Smooth muscle cell (in vitro differentiated cells): ENCODE data around the gene MLLT11. TPM values are rescaled to one million over a fixed set of nuclear protein-coding genes. Genes with fewer than 3 reads are reported as not detected.

Source experiments
- DNase-seq: peaks from one replicate; lab custom pipeline; 2025; ENCODE audit not compliant: unreplicated experiment; lab: John Stamatoyannopoulos, UW
- H2AFZ ChIP-seq: fragments of 200-600 bp; sonication (generic); 2 replicates; pipeline ENCODE4 v1.6.0; 2016; ENCODE audit warnings: antibody characterized with exemption, low read depth, mild to moderate bottlenecking
- H3F3A ChIP-seq: fragments of 200-600 bp; sonication (generic); 2 replicates; pipeline ENCODE4 v1.6.0; 2017; ENCODE audit warnings: antibody characterized with exemption, low read depth
- H3K27ac ChIP-seq: fragments of 200-600 bp; sonication (generic); 2 replicates; pipeline ENCODE4 v1.5.1; 2016; ENCODE audit warnings: low read depth, mild to moderate bottlenecking
- H3K27me3 ChIP-seq: fragments of 200-600 bp; sonication (generic); 2 replicates; pipeline ENCODE4 v1.6.1; 2016; ENCODE audit warnings: low read depth, mild to moderate bottlenecking
- H3K36me3 ChIP-seq: fragments of 200-600 bp; sonication (generic); 2 replicates; pipeline ENCODE4 v1.5.1; 2016; ENCODE audit warnings: low read depth
- H3K4me1 ChIP-seq: fragments of 200-600 bp; sonication (generic); 2 replicates; pipeline ENCODE4 v1.5.1; 2016; ENCODE audit warnings: low read depth
- H3K4me2 ChIP-seq: fragments of 200-600 bp; sonication (generic); 2 replicates; pipeline ENCODE4 v1.6.0; 2016; ENCODE audit warnings: mild to moderate bottlenecking
- H3K4me3 ChIP-seq: fragments of 200-600 bp; sonication (generic); 2 replicates; pipeline ENCODE4 v1.5.1; 2016; ENCODE audit warnings: mild to moderate bottlenecking
- H3K79me2 ChIP-seq: fragments of 200-600 bp; sonication (generic); 2 replicates; pipeline ENCODE4 v1.6.0; 2016; ENCODE audit warnings: low read depth, mild to moderate bottlenecking
- H3K9ac ChIP-seq: fragments of 200-600 bp; sonication (generic); 2 replicates; pipeline ENCODE4 v1.6.0; 2016; ENCODE audit warnings: low read depth
- H3K9me3 ChIP-seq: fragments of 200-600 bp; sonication (generic); replicated peaks from 2 replicates; pipeline ENCODE4 v1.5.1; 2016; ENCODE audit warnings: low read depth
- H4K20me1 ChIP-seq: fragments of 200-600 bp; sonication (generic); 2 replicates; pipeline ENCODE4 v1.6.0; 2016; ENCODE audit warnings: low read depth
- WGBS: methylation state at CpG from one replicate; pipeline ENCODE4 v1.1.7; 2016; ENCODE audit warnings: low lambda C conversion rate; 5-methylcytosine and 5-hydroxymethylcytosine counted together
- polyA plus RNA-seq: library from polyadenylated mRNA; unstranded; fragments of >200 nt; fragmentation: Nextera tagmentation; extraction: Ambion mirVana; gene quantifications from 2 replicates; pipeline ENCODE4 v1.2.1, GENCODE V29; 2016
- total RNA-seq: library from RNA; depleted of rRNA; stranded (reverse); fragments of >200 nt; gene quantifications from 2 replicates; pipeline ENCODE4 v1.2.3, GENCODE V29; 2014
- TF ChIP-seq, protein P1 (sequence below): fragments of 200-600 bp; sonication (generic); IDR thresholded peaks from 2 replicates; pipeline ENCODE4 v1.5.1; 2017; ENCODE audit warnings: borderline replicate concordance, mild to moderate bottlenecking, antibody characterized with exemption; ENCODE audit not compliant: insufficient read depth, poor library complexity, severe bottlenecking

The MLLT11 gene
- total and polyA plus RNA-seq, 2 experiments from 2014 or later = 53.4 to 74.2 TPM

DNA sequence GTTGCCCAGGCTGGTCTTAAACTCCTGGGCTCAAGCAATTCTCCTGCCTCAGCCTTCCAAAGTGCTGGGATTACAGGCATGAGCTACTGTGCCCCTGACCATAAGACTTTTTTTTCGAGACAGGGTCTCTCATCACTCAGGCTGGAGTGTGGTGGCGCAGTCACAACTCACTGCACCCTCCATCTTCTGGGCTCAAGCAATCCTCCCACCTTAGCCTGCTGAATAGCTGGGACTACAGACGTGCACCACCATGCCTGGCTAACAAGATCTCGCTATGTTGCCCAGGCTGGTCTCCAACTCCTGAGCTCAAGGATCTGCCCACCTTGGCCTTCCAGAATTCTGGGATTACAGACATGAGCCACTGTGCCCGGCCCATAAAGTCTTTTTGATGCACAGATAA, 10.7 kb upstream of the MLLT11 start:
- Histone ChIP-seq H3K79me2 (peaks cover 3% of the 10 kb centered on the region), H3F3A (peaks cover 41% of the 10 kb centered on the region), H2AFZ (no peak overlapping the region), H3K9ac (no peak overlapping the region), H3K27me3 (no peaks in the 10 kb centered on the region), H4K20me1 (peaks cover 16% of the 10 kb centered on the region), H3K36me3 (peaks cover 9% of the 10 kb centered on the region), H3K4me1 (no peaks in the 10 kb centered on the region), H3K4me2 (peak overlapping the region; percentile 23), H3K4me3 (no peak overlapping the region), H3K27ac (no peak overlapping the region), H3K9me3 (no peaks in the 10 kb centered on the region)
- WGBS = 96% methylated on average over 5 of the region's 5 CpGs
- TF ChIP-seq, protein P1, sequence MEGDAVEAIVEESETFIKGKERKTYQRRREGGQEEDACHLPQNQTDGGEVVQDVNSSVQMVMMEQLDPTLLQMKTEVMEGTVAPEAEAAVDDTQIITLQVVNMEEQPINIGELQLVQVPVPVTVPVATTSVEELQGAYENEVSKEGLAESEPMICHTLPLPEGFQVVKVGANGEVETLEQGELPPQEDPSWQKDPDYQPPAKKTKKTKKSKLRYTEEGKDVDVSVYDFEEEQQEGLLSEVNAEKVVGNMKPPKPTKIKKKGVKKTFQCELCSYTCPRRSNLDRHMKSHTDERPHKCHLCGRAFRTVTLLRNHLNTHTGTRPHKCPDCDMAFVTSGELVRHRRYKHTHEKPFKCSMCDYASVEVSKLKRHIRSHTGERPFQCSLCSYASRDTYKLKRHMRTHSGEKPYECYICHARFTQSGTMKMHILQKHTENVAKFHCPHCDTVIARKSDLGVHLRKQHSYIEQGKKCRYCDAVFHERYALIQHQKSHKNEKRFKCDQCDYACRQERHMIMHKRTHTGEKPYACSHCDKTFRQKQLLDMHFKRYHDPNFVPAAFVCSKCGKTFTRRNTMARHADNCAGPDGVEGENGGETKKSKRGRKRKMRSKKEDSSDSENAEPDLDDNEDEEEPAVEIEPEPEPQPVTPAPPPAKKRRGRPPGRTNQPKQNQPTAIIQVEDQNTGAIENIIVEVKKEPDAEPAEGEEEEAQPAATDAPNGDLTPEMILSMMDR = no peak
- DNase-seq = no peak

GRCh38 chr1:151050051-151050688, 10.0 kb upstream of the MLLT11 start:
- 86% methylated on average over 2 of the region's 2 CpGs for WGBS
- no peaks in the 10 kb centered on the region for H3K4me1 ChIP-seq
- no peak for DNase-seq
- H3K9ac ChIP-seq = no peak overlapping the region
- no peaks in the 10 kb centered on the region for H3K9me3 ChIP-seq
- peak overlapping the region; percentile 32 for H3K27ac ChIP-seq
- H2AFZ ChIP-seq = no peak overlapping the region
- H3K79me2 ChIP-seq = peaks cover 9% of the 10 kb centered on the region
- peaks cover 9% of the 10 kb centered on the region for H3K36me3 ChIP-seq
- H3K27me3 ChIP-seq = no peaks in the 10 kb centered on the region
- H3K4me2 ChIP-seq = no peak overlapping the region
- H4K20me1 ChIP-seq = peaks cover 23% of the 10 kb centered on the region
- H3K4me3 ChIP-seq = no peak overlapping the region
- TF ChIP-seq, protein P1 = no peak
- H3F3A ChIP-seq = peaks cover 48% of the 10 kb centered on the region

GRCh38 chr1:151051356-151052009, 8.7 kb upstream of the MLLT11 start:
- no peak overlapping the region for H3K9ac ChIP-seq
- peaks cover 54% of the 10 kb centered on the region for H3F3A ChIP-seq
- no peaks in the 10 kb centered on the region for H3K27me3 ChIP-seq
- peak overlapping the region; percentile 32 for H3K27ac ChIP-seq
- peaks cover 36% of the 10 kb centered on the region for H4K20me1 ChIP-seq
- no peaks in the 10 kb centered on the region for H3K9me3 ChIP-seq
- no peak overlapping the region for H3K4me3 ChIP-seq
- peaks cover 23% of the 10 kb centered on the region for H3K79me2 ChIP-seq
- H3K36me3 ChIP-seq = peaks cover 9% of the 10 kb centered on the region
- H2AFZ ChIP-seq = no peak overlapping the region
- no peak overlapping the region for H3K4me2 ChIP-seq
- no peak for DNase-seq
- WGBS = 85% methylated on average over 2 of the region's 2 CpGs
- TF ChIP-seq, protein P1 = no peak
- no peaks in the 10 kb centered on the region for H3K4me1 ChIP-seq
